HEK293T (cell line): ENCODE measurements around the gene DNAH1.

Experiments
- FOXA1 ChIP-seq: fragments of 450-650 bp; IDR thresholded peaks from 2 replicates; pipeline ENCODE4 v1.6.1; 2016; ENCODE audit warnings: mild to moderate bottlenecking
- FOXM1 ChIP-seq: fragments of 450-650 bp; IDR thresholded peaks from 2 replicates; pipeline ENCODE4 v1.6.1; 2017; ENCODE audit warnings: mild to moderate bottlenecking, borderline replicate concordance
- LEF1 ChIP-seq: fragments of 450-650 bp; IDR thresholded peaks from 2 replicates; pipeline ENCODE4 v1.6.1; 2017; ENCODE audit warnings: mild to moderate bottlenecking, borderline replicate concordance
- SP1 ChIP-seq: fragments of 450-650 bp; IDR thresholded peaks from 2 replicates; pipeline ENCODE4 v1.6.1; 2017
- TARDBP ChIP-seq: fragments of 450-650 bp; IDR thresholded peaks from 2 replicates; pipeline ENCODE4 v1.6.1; 2016
- ZNF384 ChIP-seq: fragments of 450-650 bp; IDR thresholded peaks from 2 replicates; pipeline ENCODE4 v1.6.1; 2016

GRCh38 chr3:52317208-52318000 is 1.3 kb downstream of the DNAH1 start:
- TF ChIP-seq FOXA1 (no peak), SP1 (no peak), TARDBP (no peak), FOXM1 (no peak), ZNF384 (no peak), LEF1 (no peak)
